ENCODE data around the gene CBFB.
A peak's percentile ranks its signal among the peaks of the same experiment; 100 is the strongest.
"Not testable (repeated sequence)": the region's sequence is repeated elsewhere in the genome, so short reads cannot be mapped to it uniquely, and the experiment has no call there.

The CBFB gene

DNA sequence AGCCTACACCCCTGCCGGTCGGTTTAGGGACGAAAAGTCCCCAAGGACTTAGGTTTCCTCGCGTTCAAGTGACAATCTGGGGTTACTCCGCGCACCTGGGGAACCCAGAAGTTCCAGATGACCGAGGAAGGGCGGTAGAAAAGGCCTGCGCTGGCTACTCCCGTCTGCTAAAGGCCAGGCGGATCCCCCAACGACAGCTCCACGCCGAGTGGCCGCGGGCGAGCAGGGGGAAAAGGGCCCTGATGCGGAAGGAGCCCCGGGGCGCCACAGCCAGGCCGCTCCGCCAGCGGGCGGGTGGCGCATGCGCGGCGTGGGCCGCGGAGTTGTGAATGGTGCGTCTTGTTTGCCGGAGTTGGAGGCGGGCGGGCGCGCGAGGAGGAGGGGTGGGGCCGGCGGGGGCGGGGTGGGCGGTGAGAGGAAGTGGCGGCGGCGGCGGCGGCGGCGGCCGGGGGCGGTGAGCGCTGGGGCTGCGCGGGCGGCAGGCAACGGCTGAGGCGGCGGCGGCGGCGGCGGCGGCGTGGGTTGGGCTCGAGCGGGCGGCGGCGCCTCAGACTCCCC lies at the start of gene CBFB:
CBFB (plus strand) TSS at position 454 of the 558 bp plus-strand sequence. CDS start 259 bp downstream, outside the sequence.
- DNase-seq (ENCODE audit: low read depth) = peak; percentile 92

DNA sequence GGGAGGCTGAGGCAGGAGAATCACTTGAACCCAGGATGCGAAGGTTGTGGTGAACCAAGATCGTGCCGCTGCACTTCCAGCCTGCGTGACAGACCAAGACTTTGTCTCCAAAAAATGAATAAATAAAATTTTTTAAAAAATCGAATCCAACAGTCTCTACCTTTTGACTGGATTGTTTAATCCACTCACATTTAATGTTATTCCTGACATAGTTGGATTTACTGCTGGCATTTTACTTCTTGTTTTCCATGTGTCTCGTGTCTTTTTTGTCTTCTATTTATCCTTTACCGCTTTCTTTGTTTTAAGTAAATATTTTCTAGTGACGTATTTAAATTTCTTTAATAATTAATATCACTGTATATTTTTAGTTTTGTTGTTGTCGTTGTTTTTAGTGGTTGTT lies 45.9 kb upstream of the CBFB start:
- DNase-seq (ENCODE audit: low read depth) = no peak

DNA sequence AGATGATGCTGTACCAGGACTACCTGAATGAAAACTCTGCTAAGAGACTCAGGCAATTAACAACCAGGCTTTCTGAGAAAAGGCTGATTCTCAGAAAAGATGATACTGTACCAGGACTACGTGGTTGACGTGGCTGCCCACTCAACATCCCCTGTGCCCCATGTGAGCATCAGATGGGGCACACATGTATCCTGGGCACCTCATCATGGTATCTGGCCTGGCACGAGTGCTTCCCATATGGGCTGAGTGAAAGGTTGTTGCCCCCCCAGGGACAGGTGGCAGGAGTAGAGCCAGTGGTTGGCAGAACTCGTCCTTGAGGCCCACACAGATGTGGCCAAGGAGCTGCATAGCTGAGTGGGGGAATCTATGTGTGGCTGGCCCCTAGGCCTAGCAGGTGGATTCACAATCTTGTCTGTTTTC lies 44.0 kb upstream of the CBFB start:
- DNase-seq (ENCODE audit: low read depth) = no peak

DNA sequence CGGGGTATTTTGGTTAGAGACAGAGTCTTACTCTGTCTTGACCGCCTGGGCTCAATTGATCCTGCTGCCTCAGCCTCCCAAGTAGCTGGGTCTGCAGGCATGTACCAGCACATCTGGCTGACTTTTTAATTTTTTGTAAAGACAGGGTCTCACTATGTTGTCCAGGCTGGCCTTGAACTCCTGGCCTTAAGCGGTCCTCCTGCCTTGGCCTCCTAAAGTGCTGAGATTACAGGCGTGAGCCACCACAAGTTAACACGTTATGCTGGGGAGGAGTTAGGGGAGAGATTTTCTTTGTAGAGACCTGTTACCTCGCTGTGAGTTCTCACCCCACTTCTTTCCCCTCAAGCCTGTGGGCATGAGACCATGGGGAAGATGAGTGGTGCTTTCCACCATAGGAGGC lies 42.4 kb upstream of the CBFB start:
- no peak for DNase-seq (ENCODE audit: low read depth)

DNA sequence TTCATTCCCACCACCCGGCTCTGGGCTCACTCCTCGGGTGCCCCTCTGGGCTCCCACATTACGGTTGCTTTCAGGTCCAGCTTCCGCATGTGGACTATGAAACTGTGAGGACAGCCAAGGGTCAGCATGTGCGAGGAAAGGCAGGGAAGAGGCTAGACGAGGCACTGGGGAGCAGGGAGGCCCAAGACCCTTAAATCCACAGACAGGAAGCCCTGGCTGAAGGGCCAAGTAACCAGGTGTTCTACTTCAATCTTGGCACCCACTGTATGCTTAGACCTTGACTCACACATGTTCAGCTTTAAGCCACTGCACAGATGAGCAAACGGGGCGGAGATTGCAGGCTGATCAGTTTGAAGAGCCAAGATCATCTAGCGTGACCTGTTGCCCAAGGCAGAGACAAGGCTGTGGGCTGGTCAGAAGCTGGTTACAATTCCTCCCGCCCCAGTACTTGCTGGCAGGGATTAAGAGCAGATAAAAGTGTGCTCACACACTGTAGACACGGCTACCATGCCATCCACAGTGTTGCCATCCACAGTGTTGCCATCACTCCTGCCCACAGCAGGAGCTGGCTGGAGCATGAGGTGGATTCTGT lies 40.7 kb upstream of the CBFB start, which contains the start of gene CES4A:
CES4A (plus strand) TSS at position 393 of the 592 bp plus-strand sequence; CDS start at position 577, 184 bp downstream.
- no peak for DNase-seq (ENCODE audit: low read depth)

DNA sequence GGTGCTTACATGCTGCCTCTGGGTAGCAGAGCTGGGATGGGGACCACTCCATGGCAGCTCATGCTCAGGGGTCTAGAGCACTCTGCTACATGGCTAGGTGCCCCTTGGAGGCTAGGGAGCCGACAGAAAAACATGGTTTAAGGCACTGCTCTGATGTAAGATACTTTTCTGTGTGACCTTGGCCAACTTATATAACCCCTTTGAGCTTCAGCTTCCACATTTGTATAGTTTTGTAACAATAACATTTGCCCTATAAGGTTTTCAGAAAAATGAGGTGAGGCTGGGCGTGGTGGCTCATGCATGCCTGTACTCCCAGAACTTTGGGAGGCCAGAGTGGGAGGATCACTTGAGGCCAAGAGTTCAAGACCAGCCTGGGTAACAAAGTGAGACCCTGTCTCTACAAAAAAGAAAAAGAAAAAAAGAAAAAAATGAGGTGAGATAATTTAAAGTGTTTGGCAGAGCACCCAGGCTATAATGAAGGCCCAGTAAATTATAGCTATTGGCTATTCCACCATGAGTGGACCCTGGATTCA lies 37.3 kb upstream of the CBFB start:
- DNase-seq (ENCODE audit: low read depth) = no peak

DNA sequence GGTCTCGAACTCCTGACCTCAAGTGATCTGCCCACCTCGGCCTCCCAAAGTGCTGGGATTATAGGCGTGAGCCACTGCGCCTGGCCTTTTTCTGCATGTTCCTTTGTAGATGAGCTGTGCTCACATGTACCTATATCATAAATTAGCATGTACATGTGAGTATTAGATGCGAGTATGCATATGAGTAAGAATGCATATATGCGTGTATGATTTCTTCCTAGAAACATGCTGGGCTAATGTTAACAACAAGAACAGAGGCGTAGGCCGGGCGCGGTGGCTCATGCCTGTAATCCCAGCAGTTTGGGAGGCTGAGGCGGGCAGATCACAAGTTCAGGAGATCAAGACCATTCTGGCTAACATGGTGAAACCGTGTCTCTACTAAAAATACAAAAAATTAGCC lies 35.4 kb upstream of the CBFB start:
- not testable (repeated sequence) for DNase-seq (ENCODE audit: low read depth)

DNA sequence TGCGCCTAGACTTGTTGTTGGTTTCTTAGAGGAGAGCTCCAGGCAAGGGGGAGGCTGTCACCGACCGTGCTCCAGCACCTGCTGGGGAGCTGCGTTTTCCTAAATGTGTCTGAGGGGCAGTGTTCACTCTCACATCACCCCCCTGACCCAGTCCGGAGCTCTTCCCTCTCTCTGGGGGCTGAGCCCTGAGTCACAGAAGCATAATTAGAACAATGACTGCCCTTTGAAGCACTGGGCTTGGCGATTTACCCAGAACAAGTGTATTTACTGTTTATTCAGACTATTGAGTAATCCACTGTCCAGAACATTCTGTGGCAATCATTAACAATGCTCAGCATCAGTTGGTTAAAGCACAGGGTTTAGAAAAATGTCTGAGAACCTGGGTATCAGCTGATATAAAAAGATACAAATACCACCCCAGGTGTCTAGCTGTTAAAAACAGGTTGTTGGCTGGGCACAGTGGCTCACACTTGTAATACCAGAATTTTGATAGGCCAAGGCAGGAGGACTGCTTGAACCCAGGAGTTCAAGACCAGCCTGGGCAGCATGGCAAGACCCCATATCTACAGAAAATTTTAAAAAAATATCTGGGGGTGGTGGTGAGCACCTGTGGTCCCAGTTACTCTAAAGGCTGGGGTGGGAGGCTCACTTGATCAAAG lies 32.5 kb upstream of the CBFB start:
- DNase-seq (ENCODE audit: low read depth) = no peak

DNA sequence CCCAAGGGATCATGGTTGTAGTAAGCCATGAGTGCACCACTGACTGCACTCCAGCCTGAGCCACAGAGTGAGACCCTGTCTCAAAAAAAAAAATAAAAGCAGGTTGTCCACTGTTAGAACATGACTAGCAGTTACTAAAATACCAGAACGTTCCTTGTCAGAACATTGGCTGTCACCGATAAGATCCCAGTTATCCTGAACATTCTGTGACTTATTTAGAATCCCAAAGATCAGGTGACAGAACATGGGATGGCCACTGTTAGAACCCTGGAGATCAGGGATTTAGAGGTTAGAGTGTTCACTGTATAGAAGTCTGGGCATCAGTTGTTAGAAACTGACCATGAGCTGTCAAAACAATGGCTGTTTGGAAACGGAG lies 32.0 kb upstream of the CBFB start:
- DNase-seq (ENCODE audit: low read depth) = no peak

DNA sequence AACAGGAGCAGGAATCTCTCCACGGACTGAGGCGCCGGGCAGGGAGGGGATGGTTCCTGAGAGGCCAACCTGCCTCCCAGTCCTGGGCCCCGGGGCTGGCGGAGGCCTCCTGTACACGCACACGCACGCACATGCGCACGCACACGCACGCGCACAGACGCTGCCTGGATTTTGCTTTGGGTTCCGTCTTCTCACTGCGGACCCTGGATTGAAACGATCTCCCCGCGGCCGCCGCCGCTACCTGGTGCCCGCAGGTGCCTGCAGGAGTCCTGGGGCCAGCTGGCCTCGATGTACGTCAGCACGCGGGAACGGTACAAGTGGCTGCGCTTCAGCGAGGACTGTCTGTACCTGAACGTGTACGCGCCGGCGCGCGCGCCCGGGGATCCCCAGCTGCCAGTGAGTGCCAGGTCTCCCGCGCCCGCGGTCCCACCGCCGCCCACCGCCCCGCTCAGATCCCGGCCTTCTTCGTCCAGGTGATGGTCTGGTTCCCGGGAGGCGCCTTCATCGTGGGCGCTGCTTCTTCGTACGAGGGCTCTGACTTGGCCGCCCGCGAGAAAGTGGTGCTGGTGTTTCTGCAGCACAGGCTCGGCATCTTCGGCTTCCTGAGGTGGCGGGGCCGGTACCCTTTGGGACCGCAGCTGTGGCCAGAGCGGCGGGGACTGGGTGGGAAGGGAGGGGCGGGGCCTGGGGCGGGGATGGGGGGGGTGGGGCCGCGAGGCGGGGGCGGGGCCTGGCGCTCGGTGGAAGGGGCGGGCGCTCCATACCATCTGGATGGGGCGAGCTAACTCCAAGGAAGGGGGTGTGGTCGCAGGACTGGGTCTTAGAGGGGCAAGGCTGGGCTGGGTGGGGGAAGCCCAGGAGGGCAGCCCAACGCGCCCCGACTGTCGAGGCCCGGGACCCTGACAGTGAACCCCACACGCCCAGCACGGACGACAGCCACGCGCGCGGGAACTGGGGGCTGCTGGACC lies 28.3 kb upstream of the CBFB start:
- peak; percentile 39 for DNase-seq (ENCODE audit: low read depth)

DNA sequence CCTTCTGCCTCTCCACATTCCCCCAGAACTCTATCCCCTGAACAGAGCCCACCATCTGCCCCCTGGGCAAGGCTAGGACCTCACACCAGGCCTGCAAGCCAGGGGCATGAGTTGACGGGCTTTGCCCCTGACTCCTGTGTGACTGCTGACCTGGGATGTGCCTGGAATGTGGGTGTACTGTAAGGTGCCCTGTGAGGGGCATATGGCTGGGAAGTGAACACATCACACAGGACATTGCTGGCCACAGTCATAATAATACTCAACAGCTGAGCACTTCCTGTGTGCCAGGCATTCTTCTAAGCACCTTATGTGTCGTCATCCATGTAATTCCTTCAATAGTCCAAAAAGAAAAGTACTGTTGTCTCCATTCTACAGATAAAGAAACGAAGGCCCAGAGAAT lies 27.2 kb upstream of the CBFB start:
- no peak for DNase-seq (ENCODE audit: low read depth)

DNA sequence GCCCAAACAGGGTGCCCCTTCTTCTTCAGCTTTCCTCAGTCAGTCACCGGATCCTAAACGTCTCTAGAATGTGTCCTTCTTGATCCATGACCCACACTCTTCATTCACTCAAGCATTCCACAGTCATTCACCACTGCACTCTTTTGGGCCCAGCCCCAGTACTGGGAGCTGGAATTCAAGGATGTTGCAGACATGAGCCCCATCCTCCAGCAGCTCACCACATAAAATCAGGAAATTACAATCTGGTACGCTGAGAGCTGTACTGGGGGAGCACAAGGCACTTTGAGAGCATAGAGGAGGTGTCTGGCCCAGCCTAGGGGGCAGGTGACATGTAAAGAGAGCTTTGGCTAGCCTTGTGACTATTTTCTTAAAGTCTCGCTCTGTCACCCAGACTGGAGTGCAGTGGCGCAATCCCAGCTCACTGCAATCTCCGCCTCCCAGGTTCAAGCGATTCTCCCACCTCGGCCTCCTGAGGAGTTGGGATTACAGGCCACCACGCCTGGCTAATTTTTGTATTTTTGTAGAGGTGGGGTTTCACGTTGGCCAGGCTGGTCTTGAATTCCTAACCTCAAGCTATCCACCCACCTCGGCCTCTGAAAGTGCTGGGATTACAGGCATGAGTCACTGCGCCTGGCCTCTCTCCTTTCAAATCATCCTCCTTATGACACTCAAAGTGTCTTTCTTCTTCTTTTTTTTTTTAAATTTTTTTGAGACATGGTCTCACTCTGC lies 21.9 kb upstream of the CBFB start:
- no peak for DNase-seq (ENCODE audit: low read depth)

DNA sequence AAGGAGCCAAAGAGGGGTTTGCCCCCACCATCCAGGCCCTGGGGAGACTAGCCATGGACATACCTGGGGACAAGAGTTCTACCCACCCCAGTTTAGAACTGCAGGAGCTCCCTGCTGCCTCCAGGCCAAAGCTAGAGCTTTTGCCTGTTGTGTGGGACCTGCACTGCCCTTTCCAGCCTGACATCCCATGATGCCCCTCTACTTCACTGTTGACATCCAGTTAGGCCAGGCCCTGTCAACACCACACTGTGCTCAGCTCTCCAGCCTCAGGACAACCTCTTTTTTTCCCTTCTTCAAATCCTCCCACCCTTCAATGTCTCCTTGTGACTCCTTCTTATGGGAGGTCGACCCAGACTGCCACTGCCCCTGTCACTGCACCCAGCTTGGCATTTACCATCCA lies 19.8 kb upstream of the CBFB start:
- no peak for DNase-seq (ENCODE audit: low read depth)

DNA sequence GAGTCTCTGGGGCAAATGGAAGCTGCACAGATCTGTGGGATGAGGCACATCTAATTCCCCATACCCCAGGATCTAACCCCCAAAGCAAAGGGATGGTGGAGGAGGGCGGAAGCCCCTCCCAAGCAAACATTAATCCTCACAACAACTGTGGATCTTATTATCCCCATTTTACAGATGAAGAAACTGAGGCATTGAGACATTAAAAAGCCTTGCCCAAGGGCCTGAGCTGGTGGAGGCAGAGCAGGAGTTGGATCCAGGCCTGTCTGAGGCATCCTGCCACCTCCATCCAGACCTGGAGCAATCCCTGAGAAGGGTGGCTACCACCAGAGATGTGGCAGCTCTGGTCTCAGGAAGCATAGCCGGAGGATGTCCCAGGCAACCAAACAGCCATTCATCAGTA lies 17.7 kb upstream of the CBFB start:
- DNase-seq (ENCODE audit: low read depth) = no peak

DNA sequence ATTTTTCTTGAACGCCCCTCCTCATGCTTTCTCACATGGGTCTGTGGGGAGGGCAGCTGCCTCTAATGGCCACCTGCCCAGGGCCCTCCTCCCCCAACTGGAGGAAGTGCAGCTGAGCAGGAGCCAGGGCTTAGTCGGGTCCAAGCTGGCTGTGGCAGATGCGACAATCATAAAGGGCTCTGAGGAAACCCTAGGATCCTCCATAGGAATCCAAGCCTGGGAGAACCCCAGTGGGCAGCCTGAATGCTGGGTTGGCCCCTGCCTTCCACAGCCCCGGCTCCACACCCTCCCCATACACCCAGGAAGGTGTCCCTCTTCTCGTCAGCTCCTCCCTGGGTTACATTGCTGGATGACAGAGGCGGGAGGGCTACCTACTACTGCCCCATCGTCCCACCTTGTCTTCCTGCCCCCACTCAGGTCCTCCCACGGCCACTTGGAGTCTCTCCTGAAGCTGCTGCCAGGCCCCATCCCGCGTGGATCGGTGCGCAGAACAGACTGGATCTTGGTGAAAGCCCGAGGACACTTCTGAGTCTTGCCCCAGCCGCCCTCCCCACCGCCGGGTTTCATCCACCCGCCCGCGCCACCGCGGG lies 15.6 kb upstream of the CBFB start:
- DNase-seq (ENCODE audit: low read depth) = no peak

DNA sequence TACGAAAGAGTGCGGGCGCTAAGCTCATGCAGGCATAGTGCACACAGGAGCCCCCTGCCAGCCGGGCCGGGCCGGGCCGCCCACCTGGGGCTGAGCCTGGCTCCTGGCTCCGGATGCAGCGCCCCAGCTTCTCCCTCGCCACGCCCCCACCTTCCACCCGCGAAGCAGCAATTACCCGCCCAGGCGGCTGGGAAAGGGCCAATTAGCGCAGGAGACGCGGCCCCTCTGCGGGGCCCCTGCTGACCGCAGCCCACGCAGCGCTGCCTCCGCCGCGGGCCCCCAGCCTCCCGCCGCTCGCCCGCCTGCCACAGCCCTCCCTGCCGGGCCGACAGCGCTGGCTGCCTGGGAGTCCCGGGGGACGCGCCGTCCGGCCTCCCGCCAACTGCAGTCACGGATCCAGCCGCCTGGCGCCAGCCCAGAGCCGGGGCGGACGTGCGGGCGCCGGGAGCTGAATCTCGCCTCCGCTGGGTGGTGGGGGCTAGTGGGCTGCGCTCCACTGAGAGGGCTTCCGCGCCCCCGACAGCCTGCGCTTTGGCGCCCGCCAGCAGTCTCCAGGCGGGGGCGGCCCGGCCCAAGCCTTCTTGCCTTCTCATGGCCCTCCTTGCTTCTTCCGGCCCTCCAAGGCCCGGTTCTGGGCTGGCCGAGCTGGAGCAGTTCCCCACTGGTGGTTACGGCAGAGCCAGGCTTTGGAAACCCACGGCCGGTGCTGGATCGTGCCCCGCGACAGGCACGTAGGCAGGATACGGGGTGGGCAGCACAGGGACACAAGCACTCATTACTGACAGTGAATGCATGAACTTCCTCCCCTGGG lies 14.9 kb upstream of the CBFB start:
- DNase-seq (ENCODE audit: low read depth) = peak; percentile 54

DNA sequence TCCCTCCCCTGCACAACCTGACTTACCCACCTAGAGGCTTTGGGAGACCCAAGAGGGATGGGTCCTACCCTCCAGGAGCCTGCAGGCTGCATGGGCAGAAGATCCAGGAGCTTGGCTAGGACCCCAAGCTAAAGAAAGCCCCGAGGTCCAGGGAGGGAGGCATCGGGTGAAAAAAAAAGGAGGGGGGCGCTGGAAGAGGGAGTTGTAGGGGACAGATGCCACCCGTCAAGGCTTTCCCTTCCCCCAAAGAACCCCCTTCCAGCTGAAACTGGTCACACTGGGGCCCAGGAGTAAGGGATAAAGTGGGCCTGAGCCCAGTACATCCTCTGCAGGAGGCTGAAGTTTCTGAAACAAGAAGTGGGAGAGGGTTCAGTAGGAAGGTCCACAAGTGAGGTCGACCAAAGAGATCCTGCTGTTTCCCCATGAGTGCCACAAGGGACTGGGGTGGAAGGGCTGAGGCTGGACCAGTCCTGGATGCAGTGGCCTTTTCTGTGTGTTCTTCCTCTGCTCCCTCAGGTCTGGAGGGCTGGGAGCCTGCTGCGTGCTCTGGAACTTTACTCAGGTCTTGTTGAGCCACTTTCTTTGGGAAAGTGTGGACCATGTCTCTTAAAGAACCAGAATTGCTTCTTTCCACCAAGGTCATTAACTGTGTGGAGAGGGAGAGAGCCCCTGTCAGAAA lies 14.2 kb upstream of the CBFB start:
- no peak for DNase-seq (ENCODE audit: low read depth)

DNA sequence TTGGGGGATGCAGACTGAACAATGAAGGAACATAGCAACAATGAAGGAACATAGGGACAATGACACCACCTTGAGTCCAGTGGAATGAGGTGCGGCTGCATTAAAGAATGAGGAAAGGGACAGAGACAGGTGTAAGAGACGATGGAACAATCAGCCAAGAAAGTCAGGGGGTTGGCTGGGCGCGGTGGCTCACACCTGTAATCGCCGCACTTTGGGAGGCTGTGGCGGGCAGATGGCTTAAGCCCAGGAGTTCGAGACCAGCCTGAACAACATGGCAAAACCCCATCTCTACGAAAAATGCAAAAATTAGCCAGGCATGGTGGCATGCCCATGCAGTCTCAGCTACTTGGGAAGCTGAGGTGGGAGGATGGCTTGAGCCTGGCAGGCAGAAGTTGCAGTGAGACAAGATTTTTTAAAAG lies 13.6 kb upstream of the CBFB start:
- no peak for DNase-seq (ENCODE audit: low read depth)

DNA sequence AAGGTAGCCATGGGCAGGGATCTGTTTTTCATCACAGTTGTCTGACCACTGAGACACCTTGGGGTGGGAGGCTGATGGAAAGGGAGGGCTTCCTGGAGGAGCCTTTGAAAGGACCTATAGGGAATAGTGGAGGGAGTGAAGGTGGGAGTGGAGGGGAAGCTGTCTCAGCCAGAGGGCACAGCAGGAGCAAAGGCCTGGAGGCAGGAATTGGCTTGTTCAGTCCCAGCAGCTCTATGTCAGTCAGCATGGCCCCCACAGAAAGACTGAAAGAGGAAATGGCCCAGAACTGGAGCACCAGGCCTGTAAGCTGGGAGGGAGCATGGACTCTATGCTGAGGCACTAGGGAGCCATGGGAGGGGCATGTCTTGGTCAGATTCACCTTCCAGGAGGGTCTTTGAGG lies 12.8 kb upstream of the CBFB start:
- DNase-seq (ENCODE audit: low read depth) = no peak
